ENCODE data around the gene CTDSPL2.

DNA sequence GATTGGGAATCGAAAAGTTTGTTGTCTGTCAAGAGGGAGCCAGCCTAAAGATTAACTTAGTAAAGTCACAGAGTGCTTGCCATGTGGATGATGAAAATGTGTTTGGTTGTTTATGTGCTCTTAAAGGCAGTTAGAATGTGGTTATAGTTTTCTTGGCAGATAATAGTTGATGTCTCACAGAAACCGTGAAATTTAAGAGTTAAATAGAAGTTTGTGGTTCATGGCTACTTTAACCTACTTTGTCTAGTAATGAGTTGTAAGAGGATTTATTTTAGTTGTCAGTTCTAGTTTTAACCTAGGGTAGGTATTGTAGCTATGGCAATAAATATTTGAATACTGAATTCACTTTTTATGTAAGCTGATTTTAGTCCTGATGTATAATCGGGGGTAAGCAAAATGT lies 73.1 kb downstream of the CTDSPL2 start:
- TF ChIP-seq CTCF (IDR thresholded peaks at IDR 0.05), result no peak
- no peak for TF ChIP-seq POLR2A (IDR thresholded peaks at IDR 0.05)

Data from breast epithelium (tissue), 3 donors.